Measurements from ENCODE around the gene LMO3.

DNA sequence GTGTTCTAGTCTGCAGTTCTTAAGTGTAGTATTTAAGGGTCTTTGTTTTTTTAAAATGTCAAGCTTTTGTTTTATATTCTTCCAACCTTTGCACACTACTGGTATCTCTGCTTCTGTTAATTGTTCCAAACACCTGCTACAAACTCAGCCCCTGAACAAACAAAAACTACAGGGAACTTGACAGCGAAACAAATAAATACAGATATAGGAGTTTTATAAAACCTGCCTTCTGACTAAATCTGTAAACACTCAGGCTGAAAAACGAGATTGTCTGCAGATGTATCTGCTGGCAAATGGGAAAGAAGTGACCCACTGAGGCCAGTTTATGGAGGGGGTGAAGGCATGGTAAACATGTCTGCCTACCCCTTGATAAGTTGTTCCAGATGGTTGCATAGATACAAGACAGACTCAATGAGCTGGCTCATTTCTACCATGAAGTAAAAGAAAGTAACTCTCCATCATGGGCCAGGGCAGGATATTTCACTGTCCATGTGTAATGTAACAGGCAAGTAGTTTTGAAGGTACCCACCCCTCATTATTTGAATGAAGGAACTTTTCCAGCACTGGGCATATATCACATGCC, 75.6 kb downstream of the LMO3 start:
- TF ChIP-seq, protein P1, sequence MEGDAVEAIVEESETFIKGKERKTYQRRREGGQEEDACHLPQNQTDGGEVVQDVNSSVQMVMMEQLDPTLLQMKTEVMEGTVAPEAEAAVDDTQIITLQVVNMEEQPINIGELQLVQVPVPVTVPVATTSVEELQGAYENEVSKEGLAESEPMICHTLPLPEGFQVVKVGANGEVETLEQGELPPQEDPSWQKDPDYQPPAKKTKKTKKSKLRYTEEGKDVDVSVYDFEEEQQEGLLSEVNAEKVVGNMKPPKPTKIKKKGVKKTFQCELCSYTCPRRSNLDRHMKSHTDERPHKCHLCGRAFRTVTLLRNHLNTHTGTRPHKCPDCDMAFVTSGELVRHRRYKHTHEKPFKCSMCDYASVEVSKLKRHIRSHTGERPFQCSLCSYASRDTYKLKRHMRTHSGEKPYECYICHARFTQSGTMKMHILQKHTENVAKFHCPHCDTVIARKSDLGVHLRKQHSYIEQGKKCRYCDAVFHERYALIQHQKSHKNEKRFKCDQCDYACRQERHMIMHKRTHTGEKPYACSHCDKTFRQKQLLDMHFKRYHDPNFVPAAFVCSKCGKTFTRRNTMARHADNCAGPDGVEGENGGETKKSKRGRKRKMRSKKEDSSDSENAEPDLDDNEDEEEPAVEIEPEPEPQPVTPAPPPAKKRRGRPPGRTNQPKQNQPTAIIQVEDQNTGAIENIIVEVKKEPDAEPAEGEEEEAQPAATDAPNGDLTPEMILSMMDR (IDR thresholded peaks at IDR 0.05; ENCODE audit: insufficient read depth, low read length, poor library complexity, severe bottlenecking), result no peak
- no peak for TF ChIP-seq EZH2phosphoT487 (conservative IDR thresholded peaks at IDR 0.05; ENCODE audit: low read length)

All from SU-DHL-6 (cell line).